Measurements from ENCODE around the gene TEX48.

TEX48 gene, protein sequence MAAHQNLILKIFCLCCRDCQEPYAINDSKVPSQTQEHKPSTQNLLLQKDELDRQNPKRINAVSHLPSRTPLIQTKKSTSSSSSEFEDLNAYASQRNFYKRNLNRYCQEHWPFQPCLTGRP

DNA sequence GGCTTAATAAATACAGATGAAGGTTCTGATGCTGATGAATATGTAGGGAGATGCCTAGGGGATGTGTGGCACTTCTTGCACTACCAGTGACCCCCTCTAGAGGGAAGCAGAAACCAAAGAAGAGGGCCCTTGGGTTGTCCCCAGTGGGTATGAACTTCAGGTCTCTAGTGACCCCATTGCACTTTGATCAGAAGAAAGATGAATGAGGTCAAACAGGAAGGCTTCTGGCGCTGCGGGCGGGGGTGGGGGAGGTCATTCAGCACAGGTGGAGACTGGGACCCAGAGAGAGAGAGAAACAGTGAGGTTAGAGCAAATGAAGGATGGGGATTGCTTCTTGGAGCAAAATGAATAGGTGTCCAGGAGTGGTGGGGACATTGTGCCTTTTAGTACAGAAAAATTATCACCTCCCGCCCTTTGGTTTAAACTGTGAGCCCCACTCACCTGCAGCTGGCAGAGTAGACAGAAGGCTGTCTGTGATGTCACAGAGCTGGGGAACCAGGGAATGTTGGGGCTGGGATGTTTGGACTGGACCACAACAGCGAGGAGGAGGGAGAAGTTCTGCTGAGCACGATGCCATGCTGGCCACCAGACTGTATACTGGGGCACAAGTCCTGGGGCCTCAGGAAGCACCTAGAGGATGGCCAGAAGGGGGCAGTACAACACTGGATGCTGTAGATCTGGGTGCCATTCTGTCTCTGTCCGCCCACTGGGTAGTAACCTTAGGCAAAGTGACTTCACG is at the start of gene TEX48:
Gene TEX48 (minus strand): TSS at position 599 of the 739 bp plus-strand sequence. CDS start 10,469 bp downstream, outside the sequence.
- no peak within 1 kb of the TSS for H3K27ac ChIP-seq
- TF ChIP-seq, protein P1, sequence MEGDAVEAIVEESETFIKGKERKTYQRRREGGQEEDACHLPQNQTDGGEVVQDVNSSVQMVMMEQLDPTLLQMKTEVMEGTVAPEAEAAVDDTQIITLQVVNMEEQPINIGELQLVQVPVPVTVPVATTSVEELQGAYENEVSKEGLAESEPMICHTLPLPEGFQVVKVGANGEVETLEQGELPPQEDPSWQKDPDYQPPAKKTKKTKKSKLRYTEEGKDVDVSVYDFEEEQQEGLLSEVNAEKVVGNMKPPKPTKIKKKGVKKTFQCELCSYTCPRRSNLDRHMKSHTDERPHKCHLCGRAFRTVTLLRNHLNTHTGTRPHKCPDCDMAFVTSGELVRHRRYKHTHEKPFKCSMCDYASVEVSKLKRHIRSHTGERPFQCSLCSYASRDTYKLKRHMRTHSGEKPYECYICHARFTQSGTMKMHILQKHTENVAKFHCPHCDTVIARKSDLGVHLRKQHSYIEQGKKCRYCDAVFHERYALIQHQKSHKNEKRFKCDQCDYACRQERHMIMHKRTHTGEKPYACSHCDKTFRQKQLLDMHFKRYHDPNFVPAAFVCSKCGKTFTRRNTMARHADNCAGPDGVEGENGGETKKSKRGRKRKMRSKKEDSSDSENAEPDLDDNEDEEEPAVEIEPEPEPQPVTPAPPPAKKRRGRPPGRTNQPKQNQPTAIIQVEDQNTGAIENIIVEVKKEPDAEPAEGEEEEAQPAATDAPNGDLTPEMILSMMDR (IDR thresholded peaks at IDR 0.05), result peak; percentile 81
- no peak for TF ChIP-seq ZFX (IDR thresholded peaks at IDR 0.05; ENCODE audit: borderline replicate concordance)

DNA sequence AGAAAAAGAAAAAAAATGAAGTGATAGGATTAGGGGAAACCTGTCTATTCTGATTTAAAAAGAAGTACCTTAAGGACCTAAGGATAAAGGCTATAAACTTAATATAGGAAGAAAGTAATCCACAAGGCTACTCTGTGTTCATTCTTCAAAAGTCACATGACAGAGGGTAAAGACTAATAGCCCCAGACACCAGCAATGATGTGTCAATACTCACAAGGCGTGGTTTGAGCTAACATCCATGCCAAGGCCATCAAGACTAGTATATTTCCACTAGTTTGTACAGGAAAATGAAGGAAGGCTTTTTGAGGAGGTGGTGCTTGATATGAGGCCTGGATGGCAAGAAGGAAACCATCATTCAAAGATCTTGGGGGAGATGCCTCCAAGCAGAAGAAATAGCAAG is 49.7 kb upstream of the TEX48 start:
- TF ChIP-seq, protein P1 (IDR thresholded peaks at IDR 0.05), result no peak
- no peak for TF ChIP-seq ZFX (IDR thresholded peaks at IDR 0.05; ENCODE audit: borderline replicate concordance)
- H3K27ac ChIP-seq, result no peak overlapping the region

DNA sequence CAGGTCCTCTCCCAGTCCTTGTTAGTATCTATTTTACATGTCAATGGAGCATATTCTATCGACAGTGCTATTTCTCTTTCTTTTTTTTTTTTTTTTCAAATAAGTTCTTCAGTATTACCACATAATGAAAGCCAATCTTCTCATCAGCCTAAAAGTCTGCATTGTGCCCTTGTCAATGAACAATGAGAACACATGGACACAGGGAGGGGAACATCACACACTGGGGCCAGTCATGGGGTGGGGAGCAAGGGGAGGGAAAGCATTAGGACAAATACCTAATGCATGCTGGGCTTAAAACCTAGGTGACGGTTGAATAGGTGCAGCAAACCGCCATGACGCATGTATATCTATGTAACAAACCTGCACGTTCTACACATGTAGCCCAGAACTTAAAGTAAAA is 47.7 kb upstream of the TEX48 start:
- TF ChIP-seq ZFX (IDR thresholded peaks at IDR 0.05; ENCODE audit: borderline replicate concordance), result no peak
- TF ChIP-seq, protein P1 (IDR thresholded peaks at IDR 0.05), result no peak
- no peak overlapping the region for H3K27ac ChIP-seq

DNA sequence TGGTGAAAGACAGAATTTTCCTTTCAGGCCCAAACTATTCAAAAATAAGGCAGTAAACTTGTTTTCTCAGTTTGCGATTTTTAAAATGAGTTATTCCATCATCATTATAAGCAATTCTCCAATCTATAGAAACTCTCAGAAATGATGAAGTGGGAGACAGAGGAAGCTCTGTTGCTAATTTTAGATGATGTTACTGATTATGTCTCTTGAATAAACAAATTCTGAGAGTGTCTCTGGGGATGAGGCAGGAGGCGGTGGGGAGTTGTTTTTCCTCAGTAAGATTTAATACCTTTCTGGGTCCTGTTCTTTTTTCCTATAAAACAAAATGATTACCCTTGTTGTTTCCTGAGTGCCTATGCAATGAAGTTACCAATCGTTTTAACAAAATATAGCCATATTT is 43.9 kb upstream of the TEX48 start:
- TF ChIP-seq, protein P1 (IDR thresholded peaks at IDR 0.05), result no peak
- no peak for TF ChIP-seq ZFX (IDR thresholded peaks at IDR 0.05; ENCODE audit: borderline replicate concordance)
- H3K27ac ChIP-seq, result no peak overlapping the region

DNA sequence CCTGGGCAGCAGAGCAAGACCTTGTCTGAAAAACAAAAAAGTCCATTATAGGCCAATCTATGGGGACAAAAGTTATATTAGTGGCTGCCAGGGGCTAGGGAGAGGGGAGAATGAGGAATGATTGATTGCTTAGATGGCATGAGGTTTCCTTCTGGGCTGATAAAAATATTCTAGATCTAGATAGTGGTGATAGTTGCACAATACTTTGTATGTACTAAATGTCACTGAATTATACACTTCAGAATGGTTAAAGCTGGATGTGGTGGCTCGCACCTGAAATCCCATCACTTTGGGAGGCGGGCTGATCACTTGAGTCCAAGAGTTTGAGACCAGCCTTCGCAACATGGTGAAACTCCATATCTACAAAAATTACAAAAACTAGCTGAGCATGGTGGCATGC is 42.8 kb upstream of the TEX48 start:
- no peak for TF ChIP-seq ZFX (IDR thresholded peaks at IDR 0.05; ENCODE audit: borderline replicate concordance)
- TF ChIP-seq, protein P1 (IDR thresholded peaks at IDR 0.05), result no peak

DNA sequence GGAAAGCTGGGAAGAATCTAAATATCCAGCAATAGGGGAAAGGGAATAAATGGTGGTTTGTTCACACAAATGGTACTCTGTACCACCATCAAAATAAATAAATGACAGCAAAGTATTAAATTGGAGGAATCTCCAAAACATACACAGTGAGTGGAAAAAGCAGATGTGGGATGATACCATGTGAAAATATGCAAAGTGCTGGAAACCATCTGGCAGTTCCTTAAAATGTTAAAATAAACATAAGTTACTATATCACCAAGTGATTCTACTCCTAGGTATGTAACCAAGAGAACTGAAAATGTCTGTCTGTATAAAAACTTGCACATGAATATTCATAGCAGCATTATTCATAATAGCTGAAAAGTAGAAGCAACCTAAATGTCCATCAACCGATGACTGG is 41.9 kb upstream of the TEX48 start:
- TF ChIP-seq, protein P1 (IDR thresholded peaks at IDR 0.05), result no peak
- TF ChIP-seq ZFX (IDR thresholded peaks at IDR 0.05; ENCODE audit: borderline replicate concordance), result no peak
- no peak overlapping the region for H3K27ac ChIP-seq

More for the DNA sequence above, 42.8 kb upstream of the TEX48 start:
- no peak overlapping the region for H3K27ac ChIP-seq

DNA sequence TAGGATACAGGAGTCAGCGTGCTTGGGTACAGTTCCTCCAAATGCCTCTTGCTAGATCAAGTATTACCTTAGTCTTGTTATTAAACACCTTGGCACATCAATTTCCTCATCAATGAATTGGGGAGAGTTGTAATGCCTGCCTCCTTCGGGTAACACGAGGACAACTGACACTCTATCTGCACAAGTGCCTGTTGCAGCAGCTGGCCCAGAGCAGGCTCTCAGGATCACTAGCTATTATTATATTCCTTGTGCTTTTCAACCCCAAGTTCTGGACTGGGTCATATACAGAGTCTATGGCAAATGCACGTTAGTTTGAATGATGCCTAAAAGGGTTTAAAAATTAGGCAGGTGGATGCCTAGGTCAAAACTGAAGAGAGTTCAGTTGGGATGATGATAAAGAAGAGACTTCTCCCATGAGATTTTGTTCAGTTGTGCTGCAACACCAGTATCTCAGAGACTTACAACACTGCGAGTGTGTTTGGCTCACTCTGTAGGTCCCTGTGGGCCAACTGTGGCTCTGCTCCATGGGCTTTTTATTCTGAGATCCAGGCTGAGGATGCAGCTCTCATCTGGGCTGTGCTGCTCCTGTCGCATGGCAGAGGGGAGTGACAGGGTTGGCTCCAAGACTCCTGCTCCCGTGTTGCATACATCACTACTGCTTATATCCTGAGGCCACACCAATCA is 41.1 kb upstream of the TEX48 start:
- TF ChIP-seq, protein P1 (IDR thresholded peaks at IDR 0.05), result no peak
- TF ChIP-seq ZFX (IDR thresholded peaks at IDR 0.05; ENCODE audit: borderline replicate concordance), result no peak
- no peak overlapping the region for H3K27ac ChIP-seq
